AG20443 (cell line): ENCODE measurements around the gene ASTN2.

ENCODE experiments used
- DNase-seq: peaks from one replicate; pipeline ENCODE4 v3.0.0; 2012; ENCODE audit warnings: low spot score, mixed read lengths

ASTN2 gene

GRCh38 chr9:116566677-116567488, 848.0 kb downstream of the ASTN2 start:
- no peak for DNase-seq

- no peak for DNase-seq
Measured at GRCh38 chr9:116565986-116566385, 848.9 kb downstream of the ASTN2 start.

- DNase-seq: no peak
Measured at GRCh38 chr9:116564266-116564793, 850.5 kb downstream of the ASTN2 start.

GRCh38 chr9:116558818-116559540, 855.9 kb downstream of the ASTN2 start:
- DNase-seq: no peak

GRCh38 chr9:116558035-116558434, 856.8 kb downstream of the ASTN2 start:
- DNase-seq: no peak

- no peak for DNase-seq
Measured at GRCh38 chr9:116555556-116556155, 859.2 kb downstream of the ASTN2 start.

- DNase-seq: no peak
Measured at GRCh38 chr9:116555119-116555518, 859.7 kb downstream of the ASTN2 start.

- peak; percentile 28 for DNase-seq
Measured at GRCh38 chr9:116550696-116551436, 864.0 kb downstream of the ASTN2 start.

- DNase-seq: no peak
Measured at GRCh38 chr9:116549786-116550660, 864.8 kb downstream of the ASTN2 start.

- DNase-seq: peak; percentile 97
Measured at GRCh38 chr9:116549061-116549664, 865.7 kb downstream of the ASTN2 start.

- DNase-seq: no peak
Measured at GRCh38 chr9:116547729-116548426, 867.0 kb downstream of the ASTN2 start.

- DNase-seq: peak; percentile 28
Measured at GRCh38 chr9:116546711-116547581, 867.9 kb downstream of the ASTN2 start.

GRCh38 chr9:116544896-116545295, 870.0 kb downstream of the ASTN2 start:
- DNase-seq: no peak

GRCh38 chr9:116543731-116544400, 871.0 kb downstream of the ASTN2 start:
- DNase-seq: peak; percentile 82

- DNase-seq: no peak
Measured at GRCh38 chr9:116541402-116541801, 873.5 kb downstream of the ASTN2 start.

GRCh38 chr9:116539549-116539948, 875.3 kb downstream of the ASTN2 start:
- no peak for DNase-seq

- DNase-seq: no peak
Measured at GRCh38 chr9:116525611-116526010, 889.2 kb downstream of the ASTN2 start.

GRCh38 chr9:116524778-116525470, 889.9 kb downstream of the ASTN2 start:
- DNase-seq: no peak
